Testis (tissue), 2 donors: ENCODE results near the gene APBA1.

Source experiments
- POLR2A ChIP-seq: fragments of 450-650 bp; IDR thresholded peaks from one replicate; pipeline ENCODE4 v1.6.1; 2017; ENCODE audit warnings: antibody characterized with exemption, mild to moderate bottlenecking, moderate library complexity
- TF ChIP-seq, protein P1 (sequence below), 3 experiments: fragments of 450-650 bp in 2 of 3; fragments of 200-600 bp in 1 of 3; sonication (generic) in 1 of 3; IDR thresholded peaks; one replicate each; pipeline ENCODE4 v1.5.1; 2016 to 2019; ENCODE audit warnings: antibody characterized with exemption in 3 of 3, mild to moderate bottlenecking in 2 of 3, moderate library complexity in 1 of 3

- TF ChIP-seq, protein P1, sequence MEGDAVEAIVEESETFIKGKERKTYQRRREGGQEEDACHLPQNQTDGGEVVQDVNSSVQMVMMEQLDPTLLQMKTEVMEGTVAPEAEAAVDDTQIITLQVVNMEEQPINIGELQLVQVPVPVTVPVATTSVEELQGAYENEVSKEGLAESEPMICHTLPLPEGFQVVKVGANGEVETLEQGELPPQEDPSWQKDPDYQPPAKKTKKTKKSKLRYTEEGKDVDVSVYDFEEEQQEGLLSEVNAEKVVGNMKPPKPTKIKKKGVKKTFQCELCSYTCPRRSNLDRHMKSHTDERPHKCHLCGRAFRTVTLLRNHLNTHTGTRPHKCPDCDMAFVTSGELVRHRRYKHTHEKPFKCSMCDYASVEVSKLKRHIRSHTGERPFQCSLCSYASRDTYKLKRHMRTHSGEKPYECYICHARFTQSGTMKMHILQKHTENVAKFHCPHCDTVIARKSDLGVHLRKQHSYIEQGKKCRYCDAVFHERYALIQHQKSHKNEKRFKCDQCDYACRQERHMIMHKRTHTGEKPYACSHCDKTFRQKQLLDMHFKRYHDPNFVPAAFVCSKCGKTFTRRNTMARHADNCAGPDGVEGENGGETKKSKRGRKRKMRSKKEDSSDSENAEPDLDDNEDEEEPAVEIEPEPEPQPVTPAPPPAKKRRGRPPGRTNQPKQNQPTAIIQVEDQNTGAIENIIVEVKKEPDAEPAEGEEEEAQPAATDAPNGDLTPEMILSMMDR (IDR thresholded peaks at IDR 0.05): no peak
- no peak for TF ChIP-seq POLR2A
Measured at GRCh38 chr9:69718218-69718617, 46.0 kb upstream of the APBA1 start.
